HepG2 (cell line): ENCODE results near the gene MGARP. TPM values are rescaled to one million over a fixed set of nuclear protein-coding genes. Genes with fewer than 3 reads are reported as not detected.
A peak's percentile ranks its signal among the peaks of the same experiment; 100 is the strongest.

Experiments used
- DNMT3B ChIP-seq: conservative IDR thresholded peaks from 2 replicates; pipeline ENCODE4 v1.6.1; 2016; ENCODE audit warnings: missing biosample characterization, control low read depth
- FOXM1 ChIP-seq: sonication (generic); formaldehyde crosslinking; IDR thresholded peaks from 2 replicates; pipeline ENCODE4 v1.5.0; 2020; ENCODE audit warnings: missing genetic modification reagents
- GABPB1 ChIP-seq: IDR thresholded peaks from 2 replicates; pipeline ENCODE4 v1.6.1; 2016; ENCODE audit warnings: mild to moderate bottlenecking, missing genetic modification reagents, moderate library complexity, missing compliant biosample characterization
- JUND ChIP-seq: sonication (generic); formaldehyde crosslinking; IDR thresholded peaks from 2 replicates; pipeline ENCODE4 v1.8.0; 2022; ENCODE audit warnings: mild to moderate bottlenecking, missing genetic modification reagents
- NFKB2 ChIP-seq: sonication (generic); formaldehyde crosslinking; IDR thresholded peaks from 2 replicates; pipeline ENCODE4 v1.4.0; 2020; ENCODE audit warnings: missing genetic modification reagents, borderline replicate concordance
- POGZ ChIP-seq: sonication (generic); formaldehyde crosslinking; IDR thresholded peaks from 2 replicates; pipeline ENCODE4 v1.4.0; 2020; ENCODE audit warnings: mild to moderate bottlenecking, missing genetic modification reagents
- SOX6 ChIP-seq, 2 experiments: fragments of 450-650 bp in 1 of 2; sonication (generic) in 1 of 2; formaldehyde crosslinking in 1 of 2; IDR thresholded peaks; 2 replicates each; pipeline versions ENCODE4 v1.4.0 to v1.6.1; 2017 to 2020; ENCODE audit warnings: antibody characterized with exemption in 1 of 2, mild to moderate bottlenecking in 1 of 2, missing genetic modification reagents in 1 of 2
- ZBTB20 ChIP-seq: sonication (generic); formaldehyde crosslinking; IDR thresholded peaks from 2 replicates; pipeline ENCODE4 v1.8.1; 2023; ENCODE audit warnings: missing genetic modification reagents, low read depth, mild to moderate bottlenecking, borderline replicate concordance
- ZBTB3 ChIP-seq: sonication (generic); formaldehyde crosslinking; IDR thresholded peaks from 2 replicates; pipeline ENCODE4 v1.4.0; 2020; ENCODE audit warnings: low read depth, mild to moderate bottlenecking, moderate library complexity, missing genetic modification reagents, borderline replicate concordance
- ZNF264 ChIP-seq: sonication (generic); formaldehyde crosslinking; IDR thresholded peaks from 2 replicates; pipeline ENCODE4 v1.4.0; 2020; ENCODE audit warnings: missing genetic modification reagents
- polyA plus RNA-seq, 8 experiments: library from polyadenylated mRNA; depleted of rRNA in 3 of 8; stranded (reverse) in 7 of 8; unstranded in 1 of 8; fragments of >200 nt; fragmentation: Illumina TruSeq in 4 of 8; extraction: Trizol in 4 of 8; gene quantifications; 2 replicates each; pipeline versions ENCODE4 v1.2.1 to v1.2.3, GENCODE V29; 2011 to 2016; ENCODE audit warnings: low read depth in 4 of 8, missing spikeins in 1 of 8, mixed read lengths in 1 of 8; ENCODE audit not compliant: insufficient read depth in 1 of 8
- total RNA-seq, 5 experiments: library from RNA; depleted of rRNA; stranded (reverse); fragments of >200 nt; fragmentation: Illumina TruSeq; extraction: Trizol; gene quantifications; 2 replicates each; pipeline ENCODE4 v1.2.3, GENCODE V29; 2016; ENCODE audit warnings: low read depth in 1 of 5
- TF ChIP-seq, protein P1 (sequence below): sonication (generic); formaldehyde crosslinking; IDR thresholded peaks from 2 replicates; pipeline ENCODE4 v1.4.0; 2020; ENCODE audit warnings: missing genetic modification reagents
- TF ChIP-seq, protein P2 (sequence below): sonication (generic); formaldehyde crosslinking; conservative IDR thresholded peaks from 2 replicates; pipeline ENCODE4 v1.4.0; 2020; ENCODE audit warnings: mild to moderate bottlenecking, missing genetic modification reagents, moderate library complexity
- TF ChIP-seq, protein P3 (sequence below), 2 experiments: sonication (generic) in 1 of 2; formaldehyde crosslinking in 1 of 2; IDR thresholded peaks; 2 replicates each; pipeline versions ENCODE4 v1.4.0 to v1.6.1; 2016 to 2020; ENCODE audit warnings: borderline replicate concordance in 1 of 2, low read depth in 1 of 2, mild to moderate bottlenecking in 1 of 2, missing genetic modification reagents in 1 of 2

MGARP gene
- total and polyA plus RNA-seq, 2 of the 13 experiments (the other 11 are each of a cell fraction or from before 2014, with no cell fraction given): 0.11 to 0.13 TPM

DNA sequence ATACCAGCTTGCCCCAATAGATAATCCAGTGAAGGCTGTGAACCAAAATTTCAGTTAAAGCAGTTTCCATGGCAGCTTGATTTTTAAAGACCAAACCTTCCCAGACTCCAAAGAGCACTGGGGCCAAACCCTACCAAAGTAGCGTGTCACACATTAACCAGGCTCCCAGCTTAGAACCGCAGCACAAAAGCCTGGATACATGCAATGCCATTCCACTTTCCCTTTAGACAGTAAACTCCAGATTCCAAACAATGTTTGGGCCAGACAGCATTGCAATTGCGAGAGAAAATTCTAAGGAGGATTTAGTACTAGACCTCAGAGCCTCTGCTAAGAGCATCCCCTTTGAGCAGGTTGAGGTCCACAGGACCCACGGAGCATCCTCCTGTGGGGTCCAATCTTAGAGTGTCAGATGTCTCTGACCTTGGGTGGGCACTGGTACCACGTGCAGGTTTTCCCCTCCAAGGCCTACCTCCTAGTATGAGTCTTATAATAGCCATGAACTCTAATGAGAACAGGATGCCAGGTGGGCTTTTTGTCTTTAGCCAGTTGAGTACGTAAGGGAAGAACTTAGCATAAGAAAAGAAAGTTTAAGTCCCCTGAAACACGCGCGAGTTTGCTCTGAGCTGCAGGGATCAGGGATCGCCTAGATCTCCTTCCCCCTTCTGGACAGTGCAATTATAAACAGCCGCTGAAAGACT is 38.8 kb downstream of the MGARP start (continued):
- TF ChIP-seq, protein P1, sequence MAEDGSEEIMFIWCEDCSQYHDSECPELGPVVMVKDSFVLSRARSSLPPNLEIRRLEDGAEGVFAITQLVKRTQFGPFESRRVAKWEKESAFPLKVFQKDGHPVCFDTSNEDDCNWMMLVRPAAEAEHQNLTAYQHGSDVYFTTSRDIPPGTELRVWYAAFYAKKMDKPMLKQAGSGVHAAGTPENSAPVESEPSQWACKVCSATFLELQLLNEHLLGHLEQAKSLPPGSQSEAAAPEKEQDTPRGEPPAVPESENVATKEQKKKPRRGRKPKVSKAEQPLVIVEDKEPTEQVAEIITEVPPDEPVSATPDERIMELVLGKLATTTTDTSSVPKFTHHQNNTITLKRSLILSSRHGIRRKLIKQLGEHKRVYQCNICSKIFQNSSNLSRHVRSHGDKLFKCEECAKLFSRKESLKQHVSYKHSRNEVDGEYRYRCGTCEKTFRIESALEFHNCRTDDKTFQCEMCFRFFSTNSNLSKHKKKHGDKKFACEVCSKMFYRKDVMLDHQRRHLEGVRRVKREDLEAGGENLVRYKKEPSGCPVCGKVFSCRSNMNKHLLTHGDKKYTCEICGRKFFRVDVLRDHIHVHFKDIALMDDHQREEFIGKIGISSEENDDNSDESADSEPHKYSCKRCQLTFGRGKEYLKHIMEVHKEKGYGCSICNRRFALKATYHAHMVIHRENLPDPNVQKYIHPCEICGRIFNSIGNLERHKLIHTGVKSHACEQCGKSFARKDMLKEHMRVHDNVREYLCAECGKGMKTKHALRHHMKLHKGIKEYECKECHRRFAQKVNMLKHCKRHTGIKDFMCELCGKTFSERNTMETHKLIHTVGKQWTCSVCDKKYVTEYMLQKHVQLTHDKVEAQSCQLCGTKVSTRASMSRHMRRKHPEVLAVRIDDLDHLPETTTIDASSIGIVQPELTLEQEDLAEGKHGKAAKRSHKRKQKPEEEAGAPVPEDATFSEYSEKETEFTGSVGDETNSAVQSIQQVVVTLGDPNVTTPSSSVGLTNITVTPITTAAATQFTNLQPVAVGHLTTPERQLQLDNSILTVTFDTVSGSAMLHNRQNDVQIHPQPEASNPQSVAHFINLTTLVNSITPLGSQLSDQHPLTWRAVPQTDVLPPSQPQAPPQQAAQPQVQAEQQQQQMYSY (CRISPR knock-in tag): peak; percentile 91
- TF ChIP-seq ZBTB3 (CRISPR knock-in tag) (no peak), POGZ (peak; percentile 30; the same call in 1 of the 2 replicates), SOX6 (IDR thresholded peaks at IDR 0.05) (no peak), SOX6 (CRISPR knock-in tag; IDR thresholded peaks at IDR 0.05) (peak; percentile 56; the same call in 1 of the 2 replicates), NFKB2 (CRISPR knock-in tag) (no peak), GABPB1 (CRISPR knock-in tag) (no peak), FOXM1 (CRISPR knock-in tag) (no peak), DNMT3B (no peak), ZNF264 (no peak), JUND (no peak), ZBTB20 (CRISPR knock-in tag) (0 out of 2 replicates have a peak, but pooled peaks have one; percentile 34)
- TF ChIP-seq, protein P2, sequence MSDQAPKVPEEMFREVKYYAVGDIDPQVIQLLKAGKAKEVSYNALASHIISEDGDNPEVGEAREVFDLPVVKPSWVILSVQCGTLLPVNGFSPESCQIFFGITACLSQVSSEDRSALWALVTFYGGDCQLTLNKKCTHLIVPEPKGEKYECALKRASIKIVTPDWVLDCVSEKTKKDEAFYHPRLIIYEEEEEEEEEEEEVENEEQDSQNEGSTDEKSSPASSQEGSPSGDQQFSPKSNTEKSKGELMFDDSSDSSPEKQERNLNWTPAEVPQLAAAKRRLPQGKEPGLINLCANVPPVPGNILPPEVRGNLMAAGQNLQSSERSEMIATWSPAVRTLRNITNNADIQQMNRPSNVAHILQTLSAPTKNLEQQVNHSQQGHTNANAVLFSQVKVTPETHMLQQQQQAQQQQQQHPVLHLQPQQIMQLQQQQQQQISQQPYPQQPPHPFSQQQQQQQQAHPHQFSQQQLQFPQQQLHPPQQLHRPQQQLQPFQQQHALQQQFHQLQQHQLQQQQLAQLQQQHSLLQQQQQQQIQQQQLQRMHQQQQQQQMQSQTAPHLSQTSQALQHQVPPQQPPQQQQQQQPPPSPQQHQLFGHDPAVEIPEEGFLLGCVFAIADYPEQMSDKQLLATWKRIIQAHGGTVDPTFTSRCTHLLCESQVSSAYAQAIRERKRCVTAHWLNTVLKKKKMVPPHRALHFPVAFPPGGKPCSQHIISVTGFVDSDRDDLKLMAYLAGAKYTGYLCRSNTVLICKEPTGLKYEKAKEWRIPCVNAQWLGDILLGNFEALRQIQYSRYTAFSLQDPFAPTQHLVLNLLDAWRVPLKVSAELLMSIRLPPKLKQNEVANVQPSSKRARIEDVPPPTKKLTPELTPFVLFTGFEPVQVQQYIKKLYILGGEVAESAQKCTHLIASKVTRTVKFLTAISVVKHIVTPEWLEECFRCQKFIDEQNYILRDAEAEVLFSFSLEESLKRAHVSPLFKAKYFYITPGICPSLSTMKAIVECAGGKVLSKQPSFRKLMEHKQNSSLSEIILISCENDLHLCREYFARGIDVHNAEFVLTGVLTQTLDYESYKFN: peak; percentile 78
- TF ChIP-seq, protein P3, sequence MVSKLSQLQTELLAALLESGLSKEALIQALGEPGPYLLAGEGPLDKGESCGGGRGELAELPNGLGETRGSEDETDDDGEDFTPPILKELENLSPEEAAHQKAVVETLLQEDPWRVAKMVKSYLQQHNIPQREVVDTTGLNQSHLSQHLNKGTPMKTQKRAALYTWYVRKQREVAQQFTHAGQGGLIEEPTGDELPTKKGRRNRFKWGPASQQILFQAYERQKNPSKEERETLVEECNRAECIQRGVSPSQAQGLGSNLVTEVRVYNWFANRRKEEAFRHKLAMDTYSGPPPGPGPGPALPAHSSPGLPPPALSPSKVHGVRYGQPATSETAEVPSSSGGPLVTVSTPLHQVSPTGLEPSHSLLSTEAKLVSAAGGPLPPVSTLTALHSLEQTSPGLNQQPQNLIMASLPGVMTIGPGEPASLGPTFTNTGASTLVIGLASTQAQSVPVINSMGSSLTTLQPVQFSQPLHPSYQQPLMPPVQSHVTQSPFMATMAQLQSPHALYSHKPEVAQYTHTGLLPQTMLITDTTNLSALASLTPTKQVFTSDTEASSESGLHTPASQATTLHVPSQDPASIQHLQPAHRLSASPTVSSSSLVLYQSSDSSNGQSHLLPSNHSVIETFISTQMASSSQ (IDR thresholded peaks at IDR 0.05; ENCODE audit: low read depth): peak; percentile 83
- TF ChIP-seq, protein P3 (CRISPR knock-in tag; IDR thresholded peaks at IDR 0.05; ENCODE audit: borderline replicate concordance): peak; percentile 84
